Bronchus fibroblast of lung (primary cell): Measurements from ENCODE around the gene CCDC30. TPM values are rescaled to one million over a fixed set of nuclear protein-coding genes. Genes with fewer than 3 reads are reported as not detected.

ENCODE experiments used
- total RNA-seq: library from RNA; depleted of rRNA; stranded (reverse); fragments of >200 nt; gene quantifications from 2 replicates; pipeline ENCODE4 v1.2.3, GENCODE V29; 2015

CCDC30 gene
- under 0.01 and 0.34 TPM in 2 replicates for total RNA-seq

GRCh38 chr1:42462828-42463763 is at the start of gene CCDC30:
Gene CCDC30, plus strand, starts transcription at chr1:42463286. Its CDS starts 17,266 bp downstream, at chr1:42480552.

GRCh38 chr1:42456010-42456753 is 6.9 kb upstream of the CCDC30 start, which contains the start of the genes PPCS and ZMYND12:
Gene PPCS, plus strand, starts transcription at chr1:42456543. Its CDS starts 23 bp downstream, at chr1:42456566.
Gene ZMYND12, minus strand, starts transcription at chr1:42456022. Its CDS starts 25 bp downstream, at chr1:42455997.

GRCh38 chr1:42657981-42658876 is 195.1 kb downstream of the CCDC30 start, which contains the start of gene PPIH:
Gene PPIH, plus strand, starts transcription at chr1:42658423. Its CDS starts 24 bp downstream, at chr1:42658447.

GRCh38 chr1:42681741-42682483 is 218.8 kb downstream of the CCDC30 start, which contains the start of gene YBX1:
Gene YBX1, plus strand, starts transcription at chr1:42682418. Its CDS starts 148 bp downstream, at chr1:42682566.

Other genes starting within 250 kb of the CCDC30 start
- gene FOXJ3, start 128.1 kb upstream of the CCDC30 start, total RNA-seq: 14.3 and 14.4 TPM in 2 replicates
- gene RIMKLA, start 82.5 kb upstream of the CCDC30 start, total RNA-seq: under 0.01 TPM in 1 of 2 replicates, not detected in the other
- gene ZMYND12, start 7.3 kb upstream of the CCDC30 start, total RNA-seq: 0.34 and 2.7 TPM in 2 replicates
- 54.0 and 60.1 TPM in 2 replicates for gene PPCS, start 6.7 kb upstream of the CCDC30 start, total RNA-seq
- 79.2 and 86.1 TPM in 2 replicates for gene PPIH, start 195.1 kb downstream of the CCDC30 start, total RNA-seq
- gene YBX1, start 219.1 kb downstream of the CCDC30 start, total RNA-seq: 795 and 951 TPM in 2 replicates